Duodenal mucosa (tissue), 2 donors: ENCODE measurements around the gene BLM.

Experiments used
- H3K27ac ChIP-seq: one replicate; pipeline ENCODE4 v1.7.0; 2013; ENCODE audit warnings: low read depth, low read length
- H3K27me3 ChIP-seq, 2 donors: one replicate each; pipeline ENCODE4 v1.7.0; 2013; ENCODE audit warnings: low read length in 2 of 2, control low read depth in 1 of 2; ENCODE audit not compliant: insufficient read depth in 2 of 2, control insufficient read depth in 1 of 2
- H3K36me3 ChIP-seq, 2 donors: one replicate each; pipeline ENCODE4 v1.7.0; 2013; ENCODE audit warnings: low read length in 2 of 2, control low read depth in 1 of 2; ENCODE audit not compliant: insufficient read depth in 2 of 2, control insufficient read depth in 1 of 2
- H3K4me1 ChIP-seq, 2 donors: one replicate each; pipeline ENCODE4 v1.7.0; 2013; ENCODE audit warnings: low read length in 2 of 2, control low read depth in 1 of 2; ENCODE audit not compliant: insufficient read depth in 2 of 2, control insufficient read depth in 1 of 2
- H3K4me3 ChIP-seq, 2 donors: one replicate each; pipeline ENCODE4 v1.7.0; 2013; ENCODE audit warnings: low read length in 2 of 2, low read depth in 1 of 2
- H3K9ac ChIP-seq, 2 donors: one replicate each; pipeline ENCODE4 v1.7.0; 2013; ENCODE audit warnings: low read length in 2 of 2, low read depth in 1 of 2
- H3K9me3 ChIP-seq, 2 donors: one replicate each; pipeline ENCODE4 v1.7.0; 2013; ENCODE audit warnings: low read length in 2 of 2, control low read depth in 1 of 2; ENCODE audit not compliant: control insufficient read depth in 1 of 2

BLM gene

DNA sequence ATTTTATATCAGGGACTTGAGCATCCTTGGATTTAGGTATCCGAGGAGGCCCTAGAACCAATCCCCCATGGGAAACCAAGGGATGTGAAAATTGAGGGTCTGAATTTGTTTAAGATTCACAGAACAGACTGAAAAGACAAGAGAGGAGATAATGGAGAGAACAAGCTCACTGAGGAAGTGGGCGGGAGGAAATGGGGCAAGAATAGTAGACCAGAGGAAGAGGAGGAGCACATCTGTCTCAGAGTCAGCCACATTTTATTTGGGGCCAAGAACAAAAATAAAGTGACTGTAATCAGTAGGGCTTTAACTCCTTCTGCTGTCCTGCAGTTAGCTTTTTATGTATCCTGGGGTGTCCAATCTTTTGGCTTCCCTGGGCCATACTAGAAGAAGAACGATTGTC is 63.8 kb downstream of the BLM start:
- H3K9me3 ChIP-seq: no peaks in the 10 kb centered on the region
- no peak overlapping the region for H3K27ac ChIP-seq
- no peak overlapping the region for H3K4me3 ChIP-seq
- H3K36me3 ChIP-seq: no peaks in the 10 kb centered on the region
- no peaks in the 10 kb centered on the region for H3K4me1 ChIP-seq
- H3K9ac ChIP-seq: no peak overlapping the region
- H3K27me3 ChIP-seq: no peaks in the 10 kb centered on the region

DNA sequence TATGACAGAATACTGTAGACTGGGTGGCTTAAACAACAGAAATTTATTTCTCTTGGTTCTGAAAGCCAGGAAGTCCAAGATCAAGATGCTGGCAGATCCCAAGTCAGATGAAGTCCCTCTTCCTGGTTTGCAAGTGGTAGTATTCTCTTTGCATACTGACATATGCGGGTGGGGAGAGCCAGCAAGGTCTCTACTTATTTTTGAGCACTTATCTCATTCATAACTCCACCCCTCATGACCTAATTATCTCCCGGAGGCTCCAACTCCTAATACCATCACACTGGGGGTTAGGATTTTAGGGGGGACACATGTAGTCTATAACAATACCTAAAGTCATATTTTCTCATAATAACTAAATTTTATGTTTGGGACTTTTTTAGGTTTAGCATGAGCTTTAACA is 65.3 kb downstream of the BLM start:
- Histone ChIP-seq H3K27ac (no peak overlapping the region), H3K36me3 (no peaks in the 10 kb centered on the region), H3K27me3 (no peaks in the 10 kb centered on the region), H3K4me1 (no peaks in the 10 kb centered on the region), H3K4me3 (no peak overlapping the region), H3K9me3 (no peaks in the 10 kb centered on the region), H3K9ac (no peak overlapping the region)

DNA sequence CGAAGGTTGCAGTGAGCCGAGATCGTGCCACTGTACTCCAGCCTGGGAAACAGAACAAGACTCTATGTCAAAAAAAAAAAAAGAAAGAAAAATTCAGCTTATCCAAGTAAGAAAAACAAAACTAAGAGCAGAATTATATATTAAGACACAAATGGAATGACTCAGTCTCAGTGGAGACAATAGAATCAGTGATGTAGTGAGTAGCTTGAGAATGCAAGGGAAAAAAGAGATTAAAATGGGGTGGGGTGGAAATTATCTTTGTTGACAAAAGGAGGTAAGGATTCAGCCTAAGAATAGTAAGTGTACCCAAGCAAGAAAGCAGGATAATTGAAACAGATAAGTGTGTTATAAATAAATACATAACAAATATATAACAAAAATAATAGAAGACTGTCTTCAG is 70.7 kb downstream of the BLM start:
- H3K27me3 ChIP-seq: no peaks in the 10 kb centered on the region
- H3K27ac ChIP-seq: no peak overlapping the region
- no peak overlapping the region for H3K9ac ChIP-seq
- no peaks in the 10 kb centered on the region for H3K4me1 ChIP-seq
- no peaks in the 10 kb centered on the region for H3K9me3 ChIP-seq
- no peak overlapping the region for H3K4me3 ChIP-seq
- no peaks in the 10 kb centered on the region for H3K36me3 ChIP-seq

DNA sequence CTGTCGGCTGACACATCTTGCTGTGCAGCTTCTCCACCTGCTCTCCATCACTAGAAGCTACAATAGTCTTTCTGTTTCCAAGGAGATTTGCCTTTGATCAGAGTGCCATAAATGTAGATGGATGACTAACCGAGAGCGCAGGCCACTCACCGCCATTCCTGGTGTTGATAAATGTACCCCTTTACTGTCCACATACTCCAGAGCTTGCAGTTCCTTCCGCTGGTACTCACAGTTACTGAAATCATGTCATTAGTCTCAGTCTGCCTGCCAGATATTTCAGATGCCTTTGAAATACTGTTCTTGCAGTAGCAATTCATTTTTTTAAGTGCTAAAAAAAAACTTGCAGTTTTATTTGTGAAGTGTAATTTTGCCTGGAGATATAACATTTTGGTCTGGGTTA is 72.3 kb downstream of the BLM start:
- H3K27ac ChIP-seq: no peak overlapping the region
- no peaks in the 10 kb centered on the region for H3K4me1 ChIP-seq
- H3K4me3 ChIP-seq: no peak overlapping the region
- H3K9me3 ChIP-seq: no peaks in the 10 kb centered on the region
- no peak overlapping the region for H3K9ac ChIP-seq
- no peaks in the 10 kb centered on the region for H3K27me3 ChIP-seq
- no peaks in the 10 kb centered on the region for H3K36me3 ChIP-seq

DNA sequence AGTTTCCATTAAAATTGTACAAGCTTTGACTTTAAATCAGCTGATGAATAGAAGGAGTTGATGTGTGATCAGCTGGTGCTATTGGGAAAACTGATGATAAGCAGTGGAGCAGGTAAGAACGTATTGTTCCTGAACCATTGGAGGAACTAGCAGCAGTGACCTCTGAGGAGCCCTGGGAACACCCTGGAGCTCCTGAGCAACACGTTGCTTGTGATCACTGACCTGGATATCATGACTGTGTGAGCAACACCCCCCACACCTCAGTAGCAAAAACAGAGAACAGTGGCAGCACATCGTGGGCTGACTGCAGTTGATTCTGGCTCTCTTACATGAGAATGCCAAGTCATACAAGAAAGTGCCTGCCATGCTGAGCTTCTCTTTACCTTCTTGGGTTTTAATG is 72.9 kb downstream of the BLM start:
- no peak overlapping the region for H3K4me3 ChIP-seq
- H3K27ac ChIP-seq: no peak overlapping the region
- no peaks in the 10 kb centered on the region for H3K4me1 ChIP-seq
- H3K9me3 ChIP-seq: no peaks in the 10 kb centered on the region
- H3K9ac ChIP-seq: no peak overlapping the region
- no peaks in the 10 kb centered on the region for H3K36me3 ChIP-seq
- no peaks in the 10 kb centered on the region for H3K27me3 ChIP-seq

DNA sequence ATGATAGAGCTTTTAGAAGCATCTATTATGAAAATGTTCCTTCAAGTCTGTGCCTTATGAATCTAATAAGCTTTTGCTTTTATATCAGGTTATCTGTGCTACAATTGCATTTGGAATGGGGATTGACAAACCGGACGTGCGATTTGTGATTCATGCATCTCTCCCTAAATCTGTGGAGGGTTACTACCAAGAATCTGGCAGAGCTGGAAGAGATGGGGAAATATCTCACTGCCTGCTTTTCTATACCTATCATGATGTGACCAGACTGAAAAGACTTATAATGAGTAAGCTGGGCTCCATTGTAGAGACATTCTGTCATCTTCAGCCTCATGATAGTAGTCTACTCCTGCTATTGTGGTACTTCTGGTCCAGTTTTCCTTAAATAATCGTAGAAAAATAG is 73.4 kb downstream of the BLM start:
- Histone ChIP-seq H3K9me3 (no peaks in the 10 kb centered on the region), H3K36me3 (no peaks in the 10 kb centered on the region), H3K9ac (no peak overlapping the region), H3K4me1 (no peaks in the 10 kb centered on the region), H3K27ac (no peak overlapping the region), H3K4me3 (no peak overlapping the region), H3K27me3 (no peaks in the 10 kb centered on the region)

DNA sequence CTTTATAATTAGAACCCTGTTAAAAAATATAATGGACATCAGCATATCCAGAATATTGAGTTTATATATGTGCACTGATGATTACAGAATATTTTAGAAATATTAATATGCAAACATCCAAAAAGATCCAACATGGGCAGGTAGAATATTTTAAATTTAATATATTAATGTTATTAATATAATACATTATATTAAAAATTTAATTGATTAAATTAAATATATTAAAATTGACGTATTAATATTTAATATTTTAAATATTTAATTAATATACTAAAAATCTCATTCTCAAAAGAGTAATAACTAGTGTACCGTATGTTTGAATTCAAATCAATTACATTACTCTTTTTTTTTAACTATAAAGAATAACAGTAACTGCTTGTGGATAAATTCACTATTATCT is 77.4 kb downstream of the BLM start:
- no peak overlapping the region for H3K4me3 ChIP-seq
- no peaks in the 10 kb centered on the region for H3K36me3 ChIP-seq
- H3K4me1 ChIP-seq: no peaks in the 10 kb centered on the region
- no peaks in the 10 kb centered on the region for H3K27me3 ChIP-seq
- no peak overlapping the region for H3K9ac ChIP-seq
- no peak overlapping the region for H3K27ac ChIP-seq
- H3K9me3 ChIP-seq: no peaks in the 10 kb centered on the region

DNA sequence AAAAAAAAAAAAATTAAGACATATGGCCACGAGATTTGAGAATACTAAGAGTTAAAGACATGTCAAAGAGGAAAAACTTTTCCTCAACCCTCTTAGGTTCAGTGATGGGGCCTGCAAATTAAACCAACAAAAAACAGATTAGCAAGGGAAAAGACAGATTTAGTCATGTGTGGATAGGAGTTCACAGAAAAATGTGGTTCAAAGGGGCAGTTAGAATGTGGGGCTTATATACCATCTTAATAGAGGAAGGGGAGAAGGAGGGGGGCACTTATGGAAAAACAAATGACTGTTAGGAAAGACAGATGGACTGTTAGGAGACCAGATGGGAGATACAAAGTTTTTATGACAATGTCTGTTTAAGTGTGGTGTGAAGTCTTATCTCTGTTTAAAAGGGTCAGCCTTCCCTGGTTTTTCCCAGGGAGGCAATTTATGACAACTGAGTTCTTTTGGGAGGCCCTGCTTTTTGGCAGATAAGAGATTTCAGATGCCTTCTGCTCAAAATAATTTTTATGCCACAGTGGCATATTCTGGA is 82.6 kb downstream of the BLM start:
- H3K4me3 ChIP-seq: no peak overlapping the region
- no peak overlapping the region for H3K9ac ChIP-seq
- H3K36me3 ChIP-seq: no peaks in the 10 kb centered on the region
- no peaks in the 10 kb centered on the region for H3K4me1 ChIP-seq
- H3K27me3 ChIP-seq: no peaks in the 10 kb centered on the region
- H3K27ac ChIP-seq: no peak overlapping the region
- H3K9me3 ChIP-seq: no peaks in the 10 kb centered on the region

DNA sequence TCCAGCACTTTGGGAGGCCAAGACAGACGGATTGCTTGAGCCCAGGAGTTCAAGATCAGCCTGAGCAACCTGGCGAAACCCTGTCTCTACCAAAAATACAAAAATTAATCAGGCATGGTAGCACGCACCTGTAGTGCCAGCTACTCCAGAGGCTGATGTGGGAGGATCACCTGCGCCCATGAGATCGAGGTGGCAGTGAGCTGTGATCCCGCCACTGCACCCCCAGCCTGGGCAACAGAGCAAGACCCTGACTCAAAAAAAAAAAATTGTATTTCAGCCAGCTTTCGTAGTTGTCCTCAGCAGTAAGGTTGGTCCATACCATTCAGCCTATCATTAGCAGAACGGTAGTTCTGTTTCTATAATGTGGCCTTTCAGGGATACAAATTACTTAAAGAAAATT is 84.7 kb downstream of the BLM start:
- H3K4me3 ChIP-seq: no peak overlapping the region
- no peaks in the 10 kb centered on the region for H3K9me3 ChIP-seq
- H3K9ac ChIP-seq: no peak overlapping the region
- H3K4me1 ChIP-seq: no peaks in the 10 kb centered on the region
- H3K36me3 ChIP-seq: no peaks in the 10 kb centered on the region
- no peak overlapping the region for H3K27ac ChIP-seq
- no peaks in the 10 kb centered on the region for H3K27me3 ChIP-seq

DNA sequence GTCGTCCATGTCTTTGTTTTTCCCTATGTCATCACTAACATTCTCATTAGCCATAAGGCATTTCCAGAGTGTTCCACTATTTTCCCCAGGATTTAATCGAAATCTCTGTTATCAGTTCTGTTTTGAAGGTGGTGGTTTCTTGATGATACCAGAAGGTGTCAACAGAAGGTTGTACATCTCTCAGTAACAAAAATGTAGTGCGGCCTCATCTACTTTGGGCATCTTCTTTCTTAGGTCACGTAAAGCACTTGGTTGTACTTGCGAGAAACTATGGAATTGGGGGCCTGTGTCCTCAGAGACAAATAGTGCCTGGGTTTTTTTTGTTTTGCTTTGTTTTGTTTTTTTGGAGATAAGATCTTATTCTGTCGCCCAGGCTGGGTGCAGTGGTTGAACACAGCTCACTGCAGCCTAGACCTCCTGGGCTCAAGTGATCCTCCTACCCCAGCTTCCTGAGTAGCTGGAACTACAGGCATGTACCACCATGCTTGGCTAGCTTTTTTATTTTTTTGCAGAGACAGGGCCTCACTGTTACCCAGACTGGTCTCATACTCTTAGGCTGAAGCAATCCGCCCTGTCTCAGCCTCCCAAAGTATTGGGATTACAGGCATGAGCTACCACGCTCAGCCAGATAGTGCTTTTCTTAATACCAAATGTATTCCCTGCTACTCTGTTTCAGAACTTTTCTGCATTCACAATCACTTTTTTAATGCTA is 90.1 kb downstream of the BLM start:
- no peak overlapping the region for H3K9ac ChIP-seq
- H3K4me1 ChIP-seq: no peaks in the 10 kb centered on the region
- no peak overlapping the region for H3K27ac ChIP-seq
- no peak overlapping the region for H3K4me3 ChIP-seq
- H3K27me3 ChIP-seq: no peaks in the 10 kb centered on the region
- no peaks in the 10 kb centered on the region for H3K9me3 ChIP-seq
- no peaks in the 10 kb centered on the region for H3K36me3 ChIP-seq

DNA sequence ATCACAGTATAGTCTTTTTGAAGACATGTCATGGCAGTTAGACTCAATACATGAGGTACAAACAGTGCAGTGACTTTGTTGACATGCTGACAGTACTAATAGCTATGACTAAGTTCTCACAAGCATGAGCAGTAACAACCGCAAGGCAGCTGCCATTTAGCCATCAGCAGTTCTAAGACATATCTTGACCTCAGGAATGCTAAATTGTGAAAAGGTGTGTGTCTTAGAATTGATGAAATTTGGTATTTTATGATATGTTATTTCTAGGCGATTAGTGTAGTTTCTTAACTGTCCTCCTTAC is 90.6 kb downstream of the BLM start:
- no peak overlapping the region for H3K9ac ChIP-seq

More for the DNA sequence above, 90.6 kb downstream of the BLM start:
- H3K27me3 ChIP-seq: no peaks in the 10 kb centered on the region
- H3K4me3 ChIP-seq: no peak overlapping the region
- H3K27ac ChIP-seq: no peak overlapping the region
- H3K36me3 ChIP-seq: no peaks in the 10 kb centered on the region
- H3K9me3 ChIP-seq: no peaks in the 10 kb centered on the region
- no peaks in the 10 kb centered on the region for H3K4me1 ChIP-seq
